HG03460 (cell line): Measurements from ENCODE around the gene KRT71.

Experiments used
- ATAC-seq: cut with Tn5 transposase; IDR thresholded peaks from one replicate; pipeline ENCODE4 v1.9.1; 2021; ENCODE audit not compliant: unreplicated experiment

Gene KRT71

DNA sequence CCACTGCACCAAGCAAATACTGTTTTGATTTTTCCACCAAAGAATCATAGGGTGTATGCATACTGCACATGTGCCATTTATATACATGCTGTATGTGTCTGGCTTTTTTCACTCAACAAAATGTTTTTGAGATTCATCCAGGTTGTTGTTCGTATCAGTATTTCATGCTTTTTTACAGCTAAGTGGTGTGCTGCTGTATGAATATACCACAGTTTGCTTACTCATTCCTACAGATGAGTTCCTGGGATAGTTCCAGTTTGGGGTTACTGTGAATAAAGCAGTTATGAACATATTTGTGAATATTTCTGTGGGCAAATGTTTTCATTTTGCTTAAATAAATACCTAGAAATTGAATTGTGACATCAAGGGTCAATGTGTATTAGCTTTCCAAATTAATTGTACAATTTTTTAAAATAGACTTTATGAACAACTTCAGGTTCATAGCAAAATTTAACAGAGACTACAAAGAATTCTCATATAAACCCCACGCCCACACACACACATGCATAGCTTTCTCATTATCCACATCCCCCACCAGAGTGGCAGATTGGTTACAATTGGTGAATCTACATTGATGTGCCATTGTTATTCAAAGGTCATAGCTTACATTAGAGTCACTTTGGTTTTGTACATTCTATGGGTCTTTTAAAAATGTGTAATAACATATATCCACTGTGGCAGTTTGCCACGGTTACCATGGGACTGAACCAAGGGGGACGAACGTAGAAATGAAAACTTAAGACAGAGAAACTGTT lies 53.0 kb downstream of the KRT71 start:
- ATAC-seq: no peak

DNA sequence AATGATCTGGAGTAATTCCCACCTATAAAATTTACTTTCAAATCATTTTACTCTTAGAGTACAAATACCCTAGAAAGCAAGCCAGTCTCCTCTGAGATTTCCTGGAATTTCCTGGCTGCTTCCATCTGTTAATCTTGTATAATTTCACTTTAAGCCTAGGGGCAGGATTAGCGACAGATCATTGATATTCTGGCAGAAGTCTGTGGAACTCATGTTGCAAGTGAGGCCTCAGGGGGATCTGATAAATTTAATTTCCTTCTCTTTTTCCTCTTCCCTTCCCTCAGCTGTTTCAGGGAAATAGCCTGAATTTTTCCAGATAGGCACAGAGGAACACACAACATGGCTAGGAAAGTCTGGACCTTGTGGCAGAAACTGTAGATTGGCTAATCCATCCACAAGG lies 54.0 kb downstream of the KRT71 start:
- no peak for ATAC-seq

DNA sequence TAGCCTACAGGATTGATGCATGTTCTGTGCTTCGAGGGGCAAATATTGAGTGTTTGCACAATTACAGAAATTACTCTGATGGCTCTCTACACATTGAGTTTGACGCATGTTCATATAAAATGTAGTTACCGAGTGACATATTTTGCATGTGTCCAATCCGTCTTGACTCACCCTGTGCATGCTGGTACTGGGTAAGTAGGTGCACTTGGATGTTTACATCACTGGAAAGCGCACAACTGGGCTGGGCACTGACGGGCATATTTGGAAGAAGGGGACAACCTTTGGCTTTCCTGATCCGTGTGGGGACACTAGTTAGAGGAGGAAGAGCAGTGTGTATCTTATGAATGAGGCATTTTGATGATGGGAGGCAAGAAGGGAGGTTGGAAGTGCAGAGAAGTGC lies 55.0 kb downstream of the KRT71 start:
- ATAC-seq: no peak

DNA sequence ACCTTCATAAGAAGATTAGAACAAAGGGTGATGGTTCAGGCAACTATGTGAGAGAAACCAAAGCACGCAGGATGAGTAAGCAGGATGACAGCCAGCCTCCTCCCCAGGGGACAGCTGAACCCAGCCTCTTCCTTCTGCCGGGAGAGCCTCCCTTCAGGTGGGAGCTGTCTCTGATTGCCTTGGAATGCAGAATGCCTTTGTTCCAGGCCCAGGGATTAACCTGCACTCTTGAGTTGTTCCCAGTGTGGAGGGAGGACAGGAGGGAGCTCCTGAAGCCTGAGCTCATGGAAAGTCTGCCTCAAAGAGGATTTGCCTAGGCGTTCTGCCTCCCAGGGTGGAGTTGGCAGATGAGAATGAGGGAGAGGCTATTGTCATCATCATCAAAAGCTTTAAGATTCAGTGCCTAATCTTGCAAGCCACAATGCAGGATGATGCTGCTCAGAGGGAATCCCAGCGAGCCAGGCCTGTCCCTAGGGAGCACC lies 56.3 kb downstream of the KRT71 start:
- ATAC-seq: no peak

DNA sequence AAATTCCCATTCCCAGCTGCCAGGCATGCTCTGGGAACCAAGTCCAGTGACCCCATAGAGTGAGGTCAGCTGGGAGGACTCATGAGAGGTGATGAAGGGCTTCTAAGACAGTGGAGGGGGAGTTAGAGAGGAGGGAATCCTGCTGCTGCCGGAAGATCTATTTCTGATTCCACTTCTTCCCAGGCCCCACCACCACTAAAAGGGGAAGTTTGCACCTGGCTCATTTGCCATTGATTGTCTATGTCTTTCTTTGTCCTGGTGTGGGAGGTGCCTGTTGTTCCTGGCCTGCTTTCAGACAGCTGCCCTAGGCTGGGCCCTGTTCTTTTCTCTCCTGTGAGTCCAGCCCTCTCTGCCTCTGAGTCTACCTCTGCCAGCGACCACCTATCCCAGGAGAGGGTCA lies 56.9 kb downstream of the KRT71 start:
- ATAC-seq: no peak

DNA sequence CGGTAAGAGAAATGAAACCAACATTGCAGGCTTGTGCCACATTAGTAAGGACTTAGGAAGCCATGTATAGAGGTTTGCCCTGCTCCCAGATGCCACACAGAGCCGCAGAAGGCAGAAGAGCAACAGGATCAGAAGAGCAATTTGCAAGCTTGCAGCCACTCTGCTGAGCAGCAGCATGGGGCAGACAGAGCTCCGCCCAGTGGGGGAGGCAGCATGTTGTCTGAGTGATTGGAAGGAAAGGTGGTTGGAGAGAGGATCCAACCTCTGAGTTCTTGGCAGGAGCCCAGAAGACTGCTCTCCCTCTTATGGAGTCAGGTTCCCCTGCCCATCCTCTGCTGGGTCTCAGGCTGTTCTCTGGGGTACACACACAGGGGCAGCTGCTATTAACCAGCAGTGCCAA lies 57.6 kb downstream of the KRT71 start:
- ATAC-seq: no peak

DNA sequence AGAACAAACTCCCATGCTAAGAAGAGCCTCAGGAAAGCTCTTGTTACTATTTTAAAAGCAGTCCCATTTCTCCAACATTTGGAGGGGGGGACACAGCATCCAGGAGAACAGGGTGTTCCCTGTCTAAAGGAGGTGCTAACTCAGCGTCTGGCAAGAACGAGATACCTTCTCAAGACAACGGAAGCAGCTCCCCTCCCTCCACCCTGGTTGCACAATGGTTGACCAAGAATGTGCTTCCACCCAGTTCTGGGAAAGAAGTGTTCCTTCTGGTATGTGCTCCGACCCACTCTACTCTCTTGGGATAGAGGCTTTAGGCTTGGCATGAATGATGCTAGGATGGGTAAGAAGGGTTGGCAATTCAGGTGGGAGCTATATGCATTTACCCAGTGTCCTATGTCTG lies 58.4 kb downstream of the KRT71 start:
- no peak for ATAC-seq

DNA sequence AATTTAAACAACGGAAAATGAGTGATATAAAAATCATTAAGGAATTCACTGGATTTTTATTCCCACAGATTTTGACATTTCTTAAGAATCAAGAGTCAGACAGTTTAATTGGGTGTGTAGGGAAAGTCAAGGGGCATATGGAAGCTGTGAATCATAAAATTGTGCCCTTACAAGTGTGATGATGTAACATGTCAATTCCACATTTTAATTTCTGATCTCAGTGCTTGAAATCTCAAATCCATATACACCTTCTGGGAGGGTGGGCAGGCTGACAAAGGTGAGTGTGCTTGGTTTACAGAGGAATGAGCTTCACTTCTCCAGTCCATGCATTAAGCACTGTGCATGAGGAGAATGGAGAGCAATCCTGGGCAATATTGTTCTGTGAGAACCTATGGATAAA lies 58.8 kb downstream of the KRT71 start:
- no peak for ATAC-seq
